Keratinocyte (primary cell): Measurements from ENCODE around the gene PVR. TPM values are rescaled to one million over a fixed set of nuclear protein-coding genes. Genes with fewer than 3 reads are reported as not detected.

Experiments
- DNase-seq: peaks from one replicate; pipeline ENCODE4 v3.0.0-alpha.2; 2011; ENCODE audit warnings: low read depth, missing footprints, low spot score
- FAIRE-seq: peaks from 2 replicates; lab custom pipeline; 2011; peaks lifted over from hg19 to GRCh38; lab: Jason Lieb, UNC
- H2AFZ ChIP-seq: 2 replicates; pipeline ENCODE4 v1.6.0; 2012; ENCODE audit warnings: low read length, control low read depth, inconsistent platforms; ENCODE audit not compliant: control insufficient read depth
- H3K27ac ChIP-seq: 2 replicates; pipeline ENCODE4 v1.5.1; 2011; ENCODE audit warnings: low read length; ENCODE audit not compliant: control insufficient read depth, insufficient read depth
- H3K27me3 ChIP-seq: 3 replicates; pipeline ENCODE4 v1.6.0; 2011; ENCODE audit warnings: low read length; ENCODE audit not compliant: control insufficient read depth, insufficient read depth; ENCODE audit errors: extremely low read depth
- H3K36me3 ChIP-seq, 2 experiments: 2 replicates in 1 of 2; 3 replicates in 1 of 2; pipeline ENCODE4 v1.5.1; 2011; ENCODE audit warnings: low read length in 2 of 2, mild to moderate bottlenecking in 1 of 2; ENCODE audit not compliant: control insufficient read depth in 2 of 2, insufficient read depth in 2 of 2; ENCODE audit errors: extremely low read depth in 1 of 2
- H3K4me1 ChIP-seq: 3 replicates; pipeline ENCODE4 v1.5.1; 2011; ENCODE audit warnings: low read length; ENCODE audit not compliant: control insufficient read depth, insufficient read depth; ENCODE audit errors: extremely low read depth
- H3K4me2 ChIP-seq: 3 replicates; pipeline ENCODE4 v1.6.0; 2011; ENCODE audit warnings: low read depth, low read length; ENCODE audit not compliant: control insufficient read depth, insufficient read depth; ENCODE audit errors: extremely low read depth
- H3K4me3 ChIP-seq, 3 experiments: fragments of 200-600 bp in 1 of 3; sonication (generic) in 1 of 3; 2 replicates in 2 of 3; 3 replicates in 1 of 3; pipeline ENCODE4 v1.5.1; 2011 to 2016; ENCODE audit warnings: low read length in 3 of 3, mild to moderate bottlenecking in 3 of 3, control low read depth in 2 of 3, inconsistent platforms in 1 of 3, low read depth in 1 of 3, mixed read lengths in 1 of 3, mixed run types in 1 of 3, moderate library complexity in 1 of 3; ENCODE audit not compliant: control insufficient read depth in 2 of 3, insufficient read depth in 2 of 3; ENCODE audit errors: extremely low read depth in 1 of 3
- H3K79me2 ChIP-seq: 2 replicates; pipeline ENCODE4 v1.6.0; 2012; ENCODE audit warnings: low read length; ENCODE audit not compliant: control insufficient read depth, insufficient read depth
- H3K9ac ChIP-seq: 3 replicates; pipeline ENCODE4 v1.6.0; 2011; ENCODE audit warnings: low read length; ENCODE audit not compliant: control insufficient read depth, insufficient read depth; ENCODE audit errors: extremely low read depth
- H3K9me1 ChIP-seq: 3 replicates; pipeline ENCODE4 v1.6.0; 2011; ENCODE audit warnings: low read length; ENCODE audit not compliant: control insufficient read depth, insufficient read depth; ENCODE audit errors: extremely low read depth
- H3K9me3 ChIP-seq: 2 replicates; pipeline ENCODE4 v1.5.1; 2012; ENCODE audit warnings: low read depth, low read length; ENCODE audit not compliant: control insufficient read depth
- H4K20me1 ChIP-seq: 3 replicates; pipeline ENCODE4 v1.6.0; 2011; ENCODE audit warnings: low read length; ENCODE audit not compliant: control insufficient read depth, insufficient read depth; ENCODE audit errors: extremely low read depth
- EZH2 ChIP-seq: IDR thresholded peaks from one replicate; pipeline ENCODE4 v1.6.1; 2012; ENCODE audit warnings: inconsistent platforms, mild to moderate bottlenecking, low read length, moderate library complexity
- dilution Hi-C: fragments of 300-500 bp; cut with MboI; formaldehyde crosslinking; loops from one replicate; pipeline ENCODE4 v1.7.0; 2020; ENCODE audit warnings: low sequenced_read_pairs; ENCODE audit not compliant: extremely low pct_ligation_motif_present
- polyA plus RNA-seq, 5 experiments: library from polyadenylated mRNA; depleted of rRNA in 3 of 5; stranded (reverse) in 3 of 5; stranded (forward) in 1 of 5; unstranded in 1 of 5; fragments of >200 nt; gene quantifications; 1 replicate in 1 of 5; 2 replicates in 3 of 5; 3 replicates in 1 of 5; pipeline versions ENCODE4 v1.2.1 to v1.2.3, GENCODE V29; 2011 to 2012; ENCODE audit warnings: missing spikeins in 2 of 5, low read depth in 1 of 5, low replicate concordance in 1 of 5
- TF ChIP-seq, protein P1 (sequence below), 3 experiments: IDR thresholded peaks in 1 of 3; conservative IDR thresholded peaks in 1 of 3; optimal IDR thresholded peaks in 1 of 3; 2 replicates in 2 of 3; 3 replicates in 1 of 3; pipeline versions ENCODE3 to v1.5.1; 2011; ENCODE audit warnings: low read length in 3 of 3, mild to moderate bottlenecking in 3 of 3, moderate library complexity in 2 of 3, control low read depth in 1 of 3, inconsistent platforms in 1 of 3; ENCODE audit not compliant: insufficient read depth in 2 of 3; ENCODE audit errors: extremely low read depth in 1 of 3

Gene PVR
- polyA plus RNA-seq, 1 donor (not counting 4 experiments of a cell fraction or from before 2014, with no cell fraction given) = 48.1 TPM

DNA sequence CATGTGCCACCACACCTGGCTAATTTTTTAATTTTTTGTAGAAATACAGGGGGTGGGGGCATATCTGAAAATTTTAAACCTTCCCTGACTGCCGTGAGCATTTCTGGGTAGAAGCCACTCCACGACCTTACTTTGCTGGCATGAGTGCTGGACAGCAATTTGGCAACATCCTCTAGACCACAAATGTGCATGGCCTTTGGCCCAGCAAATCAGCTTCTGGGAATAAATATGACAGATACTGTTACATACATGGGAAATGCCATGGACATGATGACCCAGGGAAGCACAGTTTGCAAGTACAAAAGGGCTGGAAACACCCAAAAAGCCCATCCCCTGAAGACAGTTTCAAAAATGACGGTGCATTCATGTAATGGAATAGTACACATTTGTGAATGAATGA is 3.2 kb upstream of the PVR start:
- peaks cover 10% of the 10 kb centered on the region for H3K79me2 ChIP-seq
- no peak for FAIRE-seq
- no peaks in the 10 kb centered on the region for H4K20me1 ChIP-seq
- no peaks in the 10 kb centered on the region for H3K36me3 ChIP-seq
- H3K9me1 ChIP-seq = no peaks in the 10 kb centered on the region
- no peak overlapping the region for H2AFZ ChIP-seq
- no peak for DNase-seq
- dilution Hi-C loops = no loop called here
- H3K4me2 ChIP-seq = no peak overlapping the region
- H3K4me3 ChIP-seq = no peak overlapping the region
- H3K27me3 ChIP-seq = no peaks in the 10 kb centered on the region
- no peak overlapping the region for H3K27ac ChIP-seq
- TF ChIP-seq EZH2 = no peak
- TF ChIP-seq, protein P1, sequence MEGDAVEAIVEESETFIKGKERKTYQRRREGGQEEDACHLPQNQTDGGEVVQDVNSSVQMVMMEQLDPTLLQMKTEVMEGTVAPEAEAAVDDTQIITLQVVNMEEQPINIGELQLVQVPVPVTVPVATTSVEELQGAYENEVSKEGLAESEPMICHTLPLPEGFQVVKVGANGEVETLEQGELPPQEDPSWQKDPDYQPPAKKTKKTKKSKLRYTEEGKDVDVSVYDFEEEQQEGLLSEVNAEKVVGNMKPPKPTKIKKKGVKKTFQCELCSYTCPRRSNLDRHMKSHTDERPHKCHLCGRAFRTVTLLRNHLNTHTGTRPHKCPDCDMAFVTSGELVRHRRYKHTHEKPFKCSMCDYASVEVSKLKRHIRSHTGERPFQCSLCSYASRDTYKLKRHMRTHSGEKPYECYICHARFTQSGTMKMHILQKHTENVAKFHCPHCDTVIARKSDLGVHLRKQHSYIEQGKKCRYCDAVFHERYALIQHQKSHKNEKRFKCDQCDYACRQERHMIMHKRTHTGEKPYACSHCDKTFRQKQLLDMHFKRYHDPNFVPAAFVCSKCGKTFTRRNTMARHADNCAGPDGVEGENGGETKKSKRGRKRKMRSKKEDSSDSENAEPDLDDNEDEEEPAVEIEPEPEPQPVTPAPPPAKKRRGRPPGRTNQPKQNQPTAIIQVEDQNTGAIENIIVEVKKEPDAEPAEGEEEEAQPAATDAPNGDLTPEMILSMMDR (optimal IDR thresholded peaks at IDR 0.05 in 1 of 3, IDR thresholded peaks at IDR 0.05 in 1 of 3, conservative IDR thresholded peaks at IDR 0.05 in 1 of 3; ENCODE audit: extremely low read depth in 1 of 3, insufficient read depth in 2 of 3, low read length in 3 of 3) = no peak
- H3K9me3 ChIP-seq = no peaks in the 10 kb centered on the region
- peaks cover 26% of the 10 kb centered on the region for H3K4me1 ChIP-seq
- H3K9ac ChIP-seq = no peak overlapping the region

DNA sequence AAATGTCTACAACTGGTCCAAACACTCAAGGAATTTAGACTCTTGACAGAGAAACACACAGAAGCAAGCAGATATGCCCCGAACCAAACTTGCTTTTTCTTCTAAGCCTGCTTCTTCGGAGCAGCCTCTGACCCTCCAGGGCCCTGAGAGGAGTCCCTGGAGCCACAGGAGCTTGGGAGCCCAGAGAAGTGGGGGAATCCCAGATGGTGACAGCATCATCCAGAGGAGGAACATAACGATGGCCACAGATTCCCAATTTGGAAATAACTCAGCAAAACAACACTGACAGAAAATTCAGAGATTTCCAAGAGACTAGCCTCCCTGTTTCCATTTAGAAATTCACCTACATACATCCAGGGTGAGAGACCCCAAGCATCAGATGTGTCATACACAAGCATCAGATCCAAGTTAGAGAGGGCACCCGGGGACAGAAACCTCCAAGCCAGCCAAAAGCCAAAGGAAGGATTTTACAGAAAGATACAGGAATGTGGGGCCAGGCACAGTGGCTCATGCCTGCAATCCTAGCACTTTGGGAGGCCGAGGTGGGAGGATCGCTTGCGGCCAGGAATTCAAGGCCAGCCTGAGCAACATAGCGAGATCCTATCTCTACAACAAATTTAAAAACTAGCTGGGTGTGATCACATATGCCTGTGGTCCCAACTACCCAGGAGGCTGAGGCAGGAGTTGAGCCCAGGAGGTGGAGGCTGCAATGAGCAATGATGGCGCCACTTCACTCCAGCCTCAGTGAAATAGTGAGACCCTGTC is 2.0 kb upstream of the PVR start:
- Histone ChIP-seq H3K9ac (no peak overlapping the region), H3K27me3 (no peaks in the 10 kb centered on the region), H3K36me3 (peaks cover 4 to 10% of the 10 kb centered on the region in 2 experiments), H3K4me3 (no peak overlapping the region), H2AFZ (no peak overlapping the region), H3K4me2 (no peak overlapping the region), H3K27ac (no peak overlapping the region), H3K9me3 (no peaks in the 10 kb centered on the region), H3K9me1 (no peaks in the 10 kb centered on the region), H3K4me1 (peaks cover 28% of the 10 kb centered on the region), H4K20me1 (peaks cover 7% of the 10 kb centered on the region), H3K79me2 (peaks cover 22% of the 10 kb centered on the region)
- FAIRE-seq (no peak), DNase-seq (no peak)
- dilution Hi-C loops = no loop called here
- TF ChIP-seq, protein P1 (optimal IDR thresholded peaks at IDR 0.05 in 1 of 3, IDR thresholded peaks at IDR 0.05 in 1 of 3, conservative IDR thresholded peaks at IDR 0.05 in 1 of 3; ENCODE audit: extremely low read depth in 1 of 3, insufficient read depth in 2 of 3, low read length in 3 of 3) = no peak
- TF ChIP-seq EZH2 = no peak
